NOMO-1 (cell line): ENCODE results near the gene NEMP1.
A peak's percentile ranks its signal among the peaks of the same experiment; 100 is the strongest.
"Not testable (repeated sequence)": the region's sequence is repeated elsewhere in the genome, so short reads cannot be mapped to it uniquely, and the experiment has no call there.

Source experiments
- DNase-seq, 2 experiments: peaks; one replicate each; lab custom pipeline; 2025; ENCODE audit not compliant: unreplicated experiment in 2 of 2; lab: John Stamatoyannopoulos, UW

NEMP1 gene

GRCh38 chr12:57078519-57079404 is at the start of gene NEMP1:
Gene NEMP1, minus strand, starts transcription at chr12:57078791. Its CDS starts 46 bp downstream, at chr12:57078745.
- DNase-seq: peak; percentile 100

DNA sequence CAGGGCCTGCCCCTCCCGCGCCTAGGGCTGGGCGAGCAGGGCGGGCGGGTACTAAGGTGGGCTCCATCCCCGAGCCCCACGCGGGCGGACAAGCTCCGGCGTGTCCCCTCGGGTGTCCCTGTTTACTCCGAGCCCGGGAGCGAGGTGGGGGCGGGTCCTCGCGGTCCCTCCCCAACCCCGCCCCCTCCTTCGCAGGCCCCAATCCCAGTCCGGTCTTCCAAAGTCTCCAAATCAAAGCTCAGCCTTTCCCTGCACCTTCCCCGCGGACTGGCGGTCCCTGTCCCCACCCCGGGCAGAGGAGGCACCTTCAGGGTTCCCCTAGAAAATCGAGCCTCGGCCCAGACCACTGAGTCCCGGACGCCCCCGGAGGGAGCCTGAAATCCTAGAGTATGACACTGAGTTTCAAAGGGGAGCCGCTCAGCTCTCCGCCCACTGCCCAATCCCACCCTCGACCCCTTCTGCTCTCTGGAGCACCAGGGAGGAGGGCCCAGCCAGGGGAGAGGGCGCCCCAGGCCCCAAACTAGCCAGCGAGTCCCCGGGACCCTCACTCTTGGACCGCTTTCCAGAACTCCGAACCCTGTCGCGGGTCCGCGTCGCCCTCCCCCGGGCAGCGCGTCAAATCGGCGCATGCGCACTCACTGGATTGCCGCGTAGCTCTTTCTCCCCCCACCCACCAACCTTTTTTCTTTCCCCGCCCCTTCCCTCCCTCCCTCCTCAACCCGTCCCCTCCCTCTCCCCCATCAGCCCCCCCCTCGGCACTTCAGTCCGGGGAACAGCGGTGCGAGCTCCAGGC is 49.3 kb upstream of the NEMP1 start, which contains the start of gene LRP1:
TSS of gene LRP1 (plus strand) at position 758 of the 793 bp plus-strand sequence. CDS start 482 bp downstream, outside the sequence.
- peak; percentile 36 to 48 for DNase-seq

DNA sequence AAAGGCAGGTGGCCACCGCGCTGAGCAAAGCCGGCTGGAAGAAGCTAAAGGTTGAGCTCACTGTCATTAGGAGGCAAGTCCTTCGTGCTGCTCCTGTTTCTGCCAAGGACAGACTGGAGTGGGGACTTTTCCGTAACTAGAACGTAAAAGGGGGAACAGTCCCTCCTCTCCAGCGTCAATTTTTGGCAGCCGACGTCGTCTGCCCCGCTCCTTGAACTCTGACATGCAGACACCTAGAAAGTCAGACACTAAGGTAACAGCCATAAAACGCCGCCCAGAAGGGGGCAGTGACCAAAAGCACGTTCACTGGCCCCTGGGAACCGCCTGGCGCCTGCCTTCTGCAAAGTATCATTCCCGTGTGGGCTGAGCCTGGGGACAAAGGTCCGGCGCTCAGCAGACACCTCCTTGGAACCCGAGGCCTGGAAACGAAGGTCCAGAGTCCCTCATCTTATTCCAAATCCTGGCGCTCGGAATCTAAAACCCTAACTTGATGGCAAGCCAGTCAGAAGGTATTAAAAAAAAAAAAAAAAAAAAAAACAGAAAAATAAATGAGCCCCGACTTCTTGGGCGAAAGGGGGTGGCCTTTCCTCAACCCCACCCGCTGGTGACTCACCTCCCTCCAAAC is 48.6 kb upstream of the NEMP1 start:
- peak; percentile 38 to 47 for DNase-seq

DNA sequence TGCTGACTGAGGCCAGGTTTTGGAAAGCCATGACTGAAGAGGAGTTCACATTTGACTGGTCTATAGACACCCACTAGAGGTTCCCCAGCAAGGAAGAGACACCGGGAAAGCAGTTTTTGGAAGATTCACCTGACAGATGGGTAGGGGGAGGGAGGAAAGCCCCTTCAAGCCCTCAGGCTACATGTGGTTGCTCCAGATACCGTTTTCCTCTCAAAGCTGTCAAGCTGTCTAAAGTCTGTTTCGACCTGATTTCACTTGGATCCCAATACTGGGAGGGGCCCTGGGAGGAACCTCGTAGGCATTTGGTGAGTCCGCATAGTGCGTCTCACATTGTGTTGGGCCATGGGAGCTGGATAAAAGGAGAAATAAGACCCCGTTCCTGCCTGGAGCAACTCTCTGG is 48.0 kb upstream of the NEMP1 start:
- DNase-seq: no peak

DNA sequence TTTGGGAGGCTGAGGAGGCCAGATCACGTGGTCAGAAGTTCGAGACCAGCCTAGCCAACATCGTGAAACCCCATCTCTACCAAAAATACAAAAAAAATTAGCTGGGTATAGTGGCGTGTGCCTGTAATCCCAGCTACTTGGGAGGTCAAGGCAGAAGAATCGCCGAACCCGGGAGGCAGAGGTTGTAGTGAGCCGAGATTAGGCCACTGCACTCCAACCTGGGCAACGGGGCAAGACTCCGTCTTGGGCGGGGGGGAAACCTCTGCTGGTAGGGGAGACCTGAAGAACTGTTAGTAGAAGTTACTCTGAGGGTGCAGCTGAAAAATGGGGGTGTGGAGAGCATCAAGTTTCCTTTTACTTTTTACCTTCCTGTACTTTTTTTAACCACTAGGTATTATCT is 47.5 kb upstream of the NEMP1 start:
- DNase-seq: no peak

DNA sequence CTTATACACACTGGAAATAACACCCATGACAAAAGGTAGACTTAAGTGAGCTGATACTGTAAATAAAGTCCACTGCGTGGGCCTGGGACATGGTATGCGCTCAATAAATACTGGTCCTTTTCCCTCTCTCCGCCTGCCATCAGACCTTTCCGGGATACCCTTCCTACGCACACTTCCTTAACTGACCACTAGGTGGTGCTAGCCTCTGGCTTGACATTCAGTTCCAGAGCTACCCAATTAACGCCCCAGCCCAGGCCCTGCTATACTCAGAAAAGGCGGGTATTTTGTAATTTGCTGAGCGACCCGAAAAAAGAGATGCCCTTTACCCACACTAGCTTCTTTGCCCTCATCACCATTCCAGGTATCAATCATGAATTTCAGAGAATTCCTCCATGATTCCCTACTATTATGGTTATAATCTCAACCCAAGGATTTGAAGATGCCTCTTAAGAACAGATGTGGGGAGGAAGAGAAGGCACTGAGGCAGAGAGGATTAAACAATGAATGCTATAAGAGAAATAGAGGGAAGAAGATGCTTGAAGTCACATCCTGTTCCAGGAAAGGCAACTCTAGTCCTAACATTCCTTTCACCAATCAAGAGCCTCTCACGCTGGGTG is 45.8 kb upstream of the NEMP1 start:
- peak; percentile 68 to 70 for DNase-seq

- DNase-seq: no peak
Measured at GRCh38 chr12:57123813-57124212, 45.2 kb upstream of the NEMP1 start.

- not testable (repeated sequence) for DNase-seq
Measured at GRCh38 chr12:57120718-57121117, 42.1 kb upstream of the NEMP1 start.

DNA sequence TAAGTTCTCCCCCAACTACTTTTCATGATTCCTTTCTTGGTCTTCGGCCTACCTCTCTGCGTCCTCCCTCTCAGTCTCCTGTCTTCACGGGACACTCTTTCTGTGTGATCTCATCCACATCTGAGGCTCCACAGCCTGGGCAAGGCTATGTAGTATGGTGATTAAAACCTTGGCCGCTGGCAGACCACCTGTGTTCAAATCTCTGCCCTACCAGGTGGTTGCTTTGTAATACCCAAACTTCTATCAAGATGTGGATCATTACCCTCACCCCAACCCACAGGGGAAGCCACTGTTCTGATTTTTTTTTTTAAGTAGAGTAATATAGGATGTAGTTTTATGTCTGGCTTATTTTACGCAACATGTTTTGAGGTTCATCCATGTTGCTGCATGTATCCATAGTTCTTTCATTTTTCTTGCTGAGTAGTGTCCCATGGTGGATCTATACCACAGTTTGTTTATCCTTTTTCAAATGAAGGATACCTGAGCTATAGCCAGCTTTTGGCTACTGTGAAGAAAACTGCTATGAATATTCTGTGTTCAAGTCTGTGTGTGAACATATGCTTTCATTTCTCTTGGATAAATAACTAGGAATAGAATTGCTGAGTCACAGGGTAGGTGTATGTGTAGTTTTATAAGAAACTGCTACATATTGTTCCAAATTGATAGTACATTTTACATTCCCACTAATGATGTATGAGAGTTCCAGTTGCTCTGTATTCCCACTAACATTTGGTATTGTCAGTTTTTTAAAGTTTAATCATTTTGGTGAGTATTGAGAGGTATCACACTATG is 40.9 kb upstream of the NEMP1 start:
- no peak for DNase-seq

DNA sequence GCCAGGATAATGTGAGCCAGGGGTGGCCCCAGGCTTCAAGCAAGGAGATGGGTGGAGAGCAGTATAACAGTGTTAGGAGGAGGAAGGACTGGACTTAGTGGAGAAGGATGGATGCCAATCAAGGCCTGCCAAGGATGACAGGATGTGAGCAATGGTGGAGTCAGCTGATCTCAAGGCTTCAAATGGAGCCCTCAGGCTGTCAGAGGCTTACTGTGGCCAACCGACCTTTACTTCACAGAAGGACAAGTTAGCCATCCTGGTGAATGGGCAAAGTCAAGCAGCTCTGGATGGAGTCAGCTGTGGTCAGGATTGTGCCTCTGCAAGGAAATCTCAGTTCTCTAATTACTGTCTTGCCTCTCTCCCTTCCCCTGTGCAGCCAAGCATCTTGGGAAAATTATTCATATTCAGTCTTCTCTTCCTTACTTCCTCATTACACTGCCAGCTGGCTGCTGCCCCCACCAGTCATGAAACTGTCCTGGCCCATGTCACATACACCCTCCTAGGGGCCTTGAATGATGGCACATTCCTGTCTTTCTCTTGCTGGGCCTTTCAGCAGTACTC is 40.2 kb upstream of the NEMP1 start:
- DNase-seq: peak; percentile 51

DNA sequence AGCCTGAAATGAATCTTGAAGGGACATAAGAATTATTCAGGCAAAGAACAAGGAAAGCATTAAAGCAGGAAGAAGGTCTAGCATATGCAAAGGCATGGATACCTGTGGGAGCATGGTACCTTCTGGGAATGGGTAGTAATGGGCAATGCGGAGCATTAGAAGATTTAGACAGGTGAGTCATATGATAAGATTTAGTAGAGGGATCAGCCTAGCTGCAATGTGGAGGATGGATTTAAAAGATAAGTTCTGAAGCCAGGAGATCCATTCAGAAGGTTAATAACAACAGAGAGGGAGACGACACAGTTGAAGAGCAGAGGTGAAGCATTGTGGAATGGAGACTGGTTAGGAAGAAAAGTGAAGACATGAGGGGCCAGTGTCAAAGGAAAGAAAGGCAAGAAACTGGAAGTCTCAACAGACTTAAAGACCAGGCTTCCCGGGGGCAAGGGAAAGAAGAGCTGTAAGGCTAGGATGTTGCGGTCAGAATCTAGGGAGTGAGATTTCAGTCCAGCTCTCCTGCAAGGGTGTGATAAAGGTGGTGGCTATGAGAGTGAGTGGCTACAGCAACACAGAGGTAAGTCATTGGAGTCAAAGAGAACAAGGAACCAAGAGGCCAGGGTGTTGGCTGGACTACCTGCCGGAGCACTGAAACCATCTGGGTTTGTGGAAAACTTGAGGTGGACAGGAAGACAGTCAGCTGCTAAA is 38.1 kb upstream of the NEMP1 start:
- no peak for DNase-seq

- no peak for DNase-seq
Measured at GRCh38 chr12:57112492-57113294, 34.1 kb upstream of the NEMP1 start.

- DNase-seq: peak; percentile 87 to 93
Measured at GRCh38 chr12:57111031-57111734, 32.6 kb upstream of the NEMP1 start, which contains the start of gene STAT6. Gene STAT6, minus strand, starts transcription at chr12:57111362. Its CDS starts 3,084 bp downstream, at chr12:57108278.

GRCh38 chr12:57110104-57111030 is 31.8 kb upstream of the NEMP1 start:
- DNase-seq: peak; percentile 63 to 82

- DNase-seq: no peak
Measured at GRCh38 chr12:57109207-57110103, 30.9 kb upstream of the NEMP1 start.
